ENCODE measurements around the gene KHDC4.

GRCh38 chr1:155966750-155967149, 32.5 kb upstream of the KHDC4 start:
- TF ChIP-seq CTCF (IDR thresholded peaks at IDR 0.05; ENCODE audit: low read depth, low read length, missing input control) (no peak), MAX (IDR thresholded peaks at IDR 0.05) (no peak), NR2F2 (IDR thresholded peaks at IDR 0.05) (no peak), TAF1 (conservative IDR thresholded peaks at IDR 0.05) (no peak), RXRA (IDR thresholded peaks at IDR 0.05) (no peak), EGR1 (IDR thresholded peaks at IDR 0.05; ENCODE audit: low read depth in 2 of 2) (no peak)
